ENCODE measurements around the gene TCF4.

The TCF4 gene

GRCh38 chr18:55587418-55588110 is 428 bp downstream of the TCF4 start:
- DNase-seq (ENCODE audit: extremely low read depth in 1 of 2, low read depth in 1 of 2) = no peak

- DNase-seq (ENCODE audit: extremely low read depth in 1 of 2, low read depth in 1 of 2) = no peak
Observed at GRCh38 chr18:55585920-55586561, 2.0 kb downstream of the TCF4 start.

- DNase-seq (ENCODE audit: extremely low read depth in 1 of 2, low read depth in 1 of 2) = no peak
Observed at GRCh38 chr18:55585065-55585919, 2.7 kb downstream of the TCF4 start.

- DNase-seq (ENCODE audit: extremely low read depth in 1 of 2, low read depth in 1 of 2) = no peak
Observed at GRCh38 chr18:55584201-55584600, 3.8 kb downstream of the TCF4 start.

GRCh38 chr18:55582325-55582724 is 5.7 kb downstream of the TCF4 start:
- DNase-seq (ENCODE audit: extremely low read depth in 1 of 2, low read depth in 1 of 2) = no peak

GRCh38 chr18:55579501-55580270 is 8.3 kb downstream of the TCF4 start:
- DNase-seq (ENCODE audit: extremely low read depth in 1 of 2, low read depth in 1 of 2) = no peak

GRCh38 chr18:55577812-55578539 is 10.0 kb downstream of the TCF4 start:
- no peak for DNase-seq (ENCODE audit: extremely low read depth in 1 of 2, low read depth in 1 of 2)

- DNase-seq (ENCODE audit: extremely low read depth in 1 of 2, low read depth in 1 of 2) = no peak
Observed at GRCh38 chr18:55576001-55576400, 12.0 kb downstream of the TCF4 start.

GRCh38 chr18:55575066-55575465 is 12.9 kb downstream of the TCF4 start:
- DNase-seq (ENCODE audit: extremely low read depth in 1 of 2, low read depth in 1 of 2) = no peak

- no peak for DNase-seq (ENCODE audit: extremely low read depth in 1 of 2, low read depth in 1 of 2)
Observed at GRCh38 chr18:55573386-55573785, 14.6 kb downstream of the TCF4 start.

GRCh38 chr18:55570966-55571365 is 17.0 kb downstream of the TCF4 start:
- DNase-seq (ENCODE audit: extremely low read depth in 1 of 2, low read depth in 1 of 2) = no peak

GRCh38 chr18:55566456-55566935 is 21.5 kb downstream of the TCF4 start:
- no peak for DNase-seq (ENCODE audit: extremely low read depth in 1 of 2, low read depth in 1 of 2)

- no peak for DNase-seq (ENCODE audit: extremely low read depth in 1 of 2, low read depth in 1 of 2)
Observed at GRCh38 chr18:55559739-55560138, 28.3 kb downstream of the TCF4 start.

- DNase-seq (ENCODE audit: extremely low read depth in 1 of 2, low read depth in 1 of 2) = no peak
Observed at GRCh38 chr18:55557211-55557610, 30.8 kb downstream of the TCF4 start.

- no peak for DNase-seq (ENCODE audit: extremely low read depth in 1 of 2, low read depth in 1 of 2)
Observed at GRCh38 chr18:55555395-55556027, 32.5 kb downstream of the TCF4 start.

- no peak for DNase-seq (ENCODE audit: extremely low read depth in 1 of 2, low read depth in 1 of 2)
Observed at GRCh38 chr18:55552526-55553189, 35.3 kb downstream of the TCF4 start.

GRCh38 chr18:55551227-55551626 is 36.8 kb downstream of the TCF4 start:
- DNase-seq (ENCODE audit: extremely low read depth in 1 of 2, low read depth in 1 of 2) = no peak

GRCh38 chr18:55550471-55550870 is 37.5 kb downstream of the TCF4 start:
- no peak for DNase-seq (ENCODE audit: extremely low read depth in 1 of 2, low read depth in 1 of 2)

GRCh38 chr18:55549474-55550104 is 38.4 kb downstream of the TCF4 start:
- DNase-seq (ENCODE audit: extremely low read depth in 1 of 2, low read depth in 1 of 2) = no peak
